Measurements from ENCODE around the gene UBE2E2.
"Not testable (repeated sequence)": the region's sequence is repeated elsewhere in the genome, so short reads cannot be mapped to it uniquely, and the experiment has no call there.

UBE2E2 gene

DNA sequence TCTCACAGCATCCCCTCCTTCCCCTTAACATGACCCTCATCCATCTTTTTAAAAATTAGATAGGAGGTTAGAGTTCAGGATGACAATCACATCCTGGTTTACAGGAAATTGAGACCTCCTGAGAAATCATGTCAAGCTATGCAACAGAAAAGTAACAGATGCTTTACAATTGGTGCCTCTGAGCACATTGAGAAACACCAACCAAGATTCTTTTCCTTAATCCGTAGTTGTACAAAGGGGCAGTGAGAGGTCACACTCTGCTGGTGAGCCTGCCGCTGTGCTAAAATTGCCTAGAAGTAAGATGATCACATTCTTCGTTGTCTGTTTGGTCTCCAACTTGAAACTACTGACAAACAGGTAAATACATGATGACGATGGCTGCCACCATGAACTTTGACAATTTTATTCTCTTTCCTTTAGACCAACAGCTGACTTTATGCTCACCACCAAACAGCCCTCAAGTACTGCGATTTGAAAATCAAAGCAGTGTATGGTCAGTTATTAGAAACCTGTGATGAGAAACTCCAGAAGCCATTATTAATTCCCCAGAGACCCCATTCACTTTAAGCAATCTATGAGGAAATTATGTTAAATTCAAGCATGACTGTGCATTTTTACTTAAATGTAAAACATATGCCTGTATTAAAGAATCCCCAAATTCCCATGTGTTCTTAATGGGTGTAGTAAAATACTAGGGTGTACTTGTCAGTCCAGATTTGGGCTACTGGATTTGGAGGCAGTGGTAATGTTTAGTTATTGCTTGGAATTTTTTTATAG lies 392.0 kb downstream of the UBE2E2 start:
- FAIRE-seq, result no peak

DNA sequence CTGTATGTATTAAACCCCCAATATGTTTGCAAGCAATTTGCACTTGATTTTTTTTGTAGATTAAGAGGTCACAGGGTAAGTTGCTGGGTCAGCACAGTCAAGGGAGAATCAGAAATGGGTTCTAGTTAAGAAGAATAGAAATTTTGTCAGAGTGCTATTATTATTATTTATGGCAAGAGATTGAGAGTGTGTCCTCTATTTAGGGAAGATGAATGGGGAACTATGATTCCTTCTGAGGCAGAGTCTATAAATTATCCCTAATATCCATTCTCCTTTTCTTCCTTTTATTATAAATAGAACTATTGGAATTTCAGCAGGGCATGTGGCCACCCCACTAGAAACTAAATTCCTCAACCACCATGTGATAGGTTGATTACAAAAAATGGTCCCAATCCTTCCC lies 392.7 kb downstream of the UBE2E2 start:
- no peak for FAIRE-seq

GRCh38 chr3:23600167-23600871 lies 397.2 kb downstream of the UBE2E2 start:
- no peak for FAIRE-seq

DNA sequence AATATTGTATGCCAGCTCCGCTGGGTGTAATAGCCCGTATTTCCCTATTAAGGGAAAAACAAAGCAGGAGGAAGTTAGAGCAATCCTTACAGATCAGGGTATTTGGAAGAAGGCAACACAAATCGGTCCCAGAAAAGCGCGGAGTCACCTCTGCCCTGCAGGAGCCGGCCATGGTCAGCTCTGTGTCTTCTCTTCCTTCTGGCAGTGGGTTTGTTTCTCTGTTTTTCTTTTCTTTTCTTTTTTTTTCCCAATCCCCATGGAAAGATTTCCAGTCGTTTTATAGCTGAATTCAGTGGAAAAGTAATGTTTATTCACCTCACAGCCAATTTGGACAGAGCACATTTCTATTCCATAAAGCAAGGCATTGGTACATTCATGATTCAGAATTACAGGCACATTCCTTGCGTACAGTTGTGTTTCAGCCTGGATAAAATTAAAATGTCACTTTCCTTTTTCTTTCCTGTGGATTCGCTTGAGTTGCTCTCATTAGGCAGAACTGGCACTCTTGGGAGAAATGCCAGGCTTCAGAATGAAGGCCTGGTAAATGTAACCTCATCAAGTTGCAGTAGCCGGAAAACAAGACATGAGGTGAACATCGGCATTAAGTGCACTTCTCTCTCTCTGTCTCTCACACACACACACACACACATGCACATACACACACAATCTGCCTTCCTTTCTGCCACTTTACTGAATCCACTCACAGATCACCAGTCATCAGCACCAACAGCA lies 398.1 kb downstream of the UBE2E2 start:
- no peak for FAIRE-seq

- FAIRE-seq, result no peak
Observed at GRCh38 chr3:23602971-23603370, 399.8 kb downstream of the UBE2E2 start.

DNA sequence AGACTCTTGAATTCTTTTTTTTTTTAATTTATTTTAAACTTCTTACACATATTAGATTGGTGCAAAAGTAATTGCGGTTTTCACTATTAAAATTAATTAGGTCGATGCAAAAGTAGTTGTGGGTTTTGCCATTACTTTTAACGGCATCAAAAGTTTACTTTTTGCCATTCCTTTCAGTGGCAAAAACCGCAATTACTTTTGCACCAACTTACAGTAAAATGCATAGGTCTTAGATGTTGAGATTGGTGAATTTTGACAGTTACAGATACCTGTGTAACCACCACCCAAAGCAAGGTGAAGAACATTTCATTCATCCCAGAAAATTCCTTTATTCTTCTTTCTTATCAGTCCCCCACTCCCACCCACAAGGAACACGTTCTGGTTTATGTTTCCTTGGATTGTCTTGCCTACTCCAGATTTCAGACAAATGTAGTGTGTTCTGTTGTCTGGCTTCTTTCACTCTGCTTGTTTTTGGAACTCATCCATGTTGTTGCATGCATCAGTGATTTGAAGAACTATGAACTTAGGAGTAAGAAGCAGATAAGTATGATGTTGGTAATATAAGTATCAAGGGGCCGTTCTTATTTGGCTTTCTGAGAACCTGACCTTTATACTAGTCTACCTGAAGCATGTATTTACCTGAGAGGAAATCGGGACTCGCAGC lies 404.2 kb downstream of the UBE2E2 start:
- no peak for FAIRE-seq

GRCh38 chr3:23608650-23609049 lies 405.5 kb downstream of the UBE2E2 start:
- no peak for FAIRE-seq

GRCh38 chr3:23611737-23612295 lies 408.7 kb downstream of the UBE2E2 start:
- FAIRE-seq, result no peak

- FAIRE-seq, result no peak
Observed at GRCh38 chr3:23612296-23612891, 409.3 kb downstream of the UBE2E2 start.

DNA sequence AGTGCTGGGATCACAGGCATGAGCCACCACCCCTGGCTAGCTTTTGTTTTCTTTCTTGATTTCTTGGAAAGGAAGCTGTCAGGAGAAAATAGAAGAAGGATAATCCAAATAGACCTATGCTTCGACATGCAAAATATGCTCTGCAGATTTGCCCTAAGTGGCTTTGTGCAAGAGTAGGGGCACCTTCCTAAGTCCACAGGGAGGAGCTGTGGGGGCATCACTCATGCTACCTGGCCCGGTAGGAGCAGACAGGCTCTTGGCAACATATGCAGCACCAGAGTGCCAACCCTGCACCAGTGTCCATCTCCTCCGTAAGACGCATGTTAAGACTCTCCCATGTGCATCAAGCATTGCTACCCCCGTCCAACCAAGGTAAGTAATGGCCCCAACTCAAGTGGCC lies 411.9 kb downstream of the UBE2E2 start:
- FAIRE-seq, result no peak

GRCh38 chr3:23618475-23618874 lies 415.3 kb downstream of the UBE2E2 start:
- FAIRE-seq, result not testable (repeated sequence)

DNA sequence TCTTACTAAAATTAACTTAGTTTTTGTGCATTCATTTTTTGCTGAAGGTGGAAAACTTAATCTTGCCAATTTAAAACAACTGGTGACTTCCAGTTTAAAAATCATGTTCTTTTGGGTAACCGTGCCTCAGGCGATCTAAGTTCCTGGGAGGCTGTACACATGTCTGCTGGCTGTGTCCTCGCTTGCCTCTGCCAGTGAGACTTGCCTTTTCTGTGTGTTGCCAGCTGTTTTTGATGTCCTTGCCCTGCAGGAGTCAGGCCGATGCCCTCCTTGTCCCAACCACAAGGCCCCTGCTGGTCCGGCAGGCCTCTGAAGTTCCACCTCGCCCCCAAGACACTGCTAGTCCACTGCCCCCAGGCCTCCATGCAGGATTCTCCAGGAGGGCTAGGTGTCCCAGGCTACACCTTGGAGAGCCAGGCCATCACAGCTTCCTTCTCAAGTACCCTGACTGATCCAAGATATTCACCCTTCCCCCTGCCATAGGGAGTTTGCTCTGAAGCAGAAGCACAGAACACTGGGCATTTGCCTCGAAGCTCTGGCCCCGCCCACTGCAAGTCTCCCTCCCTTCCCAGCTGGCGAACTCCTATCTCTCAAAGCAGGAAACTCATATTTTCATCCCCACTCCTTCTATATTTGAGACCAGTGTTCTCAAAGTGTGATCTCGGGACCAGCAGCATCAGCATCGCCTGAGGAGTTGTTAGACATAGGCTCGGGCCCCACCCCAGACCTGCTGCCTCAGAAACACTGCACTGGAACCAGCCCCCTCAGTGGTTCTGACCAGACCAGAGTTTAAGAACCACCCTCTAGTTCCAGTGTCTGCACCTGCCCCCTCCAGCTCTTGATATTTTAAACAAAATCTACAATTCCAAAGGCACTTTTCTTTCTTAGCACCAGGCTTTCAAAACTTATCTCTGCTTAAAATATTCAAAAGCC lies 416.8 kb downstream of the UBE2E2 start:
- no peak for FAIRE-seq

DNA sequence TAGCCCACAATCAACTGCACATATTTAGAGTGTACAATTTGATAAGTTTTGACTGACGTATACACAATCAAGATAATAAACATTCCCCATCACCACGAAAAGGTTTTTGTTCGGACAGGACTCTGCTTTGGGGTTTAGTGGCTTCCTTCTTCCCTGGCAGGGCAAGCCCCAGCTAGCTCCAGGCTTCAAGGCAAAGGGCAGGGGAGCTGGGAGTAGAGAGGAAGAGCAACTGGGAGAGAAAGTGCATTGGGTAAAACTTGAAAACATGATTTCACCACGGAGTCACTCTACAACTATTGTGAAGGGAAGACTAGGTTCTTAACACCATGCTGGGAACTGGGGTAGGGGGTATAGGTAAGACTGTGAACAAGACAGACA lies 417.5 kb downstream of the UBE2E2 start:
- no peak for FAIRE-seq

GRCh38 chr3:23623844-23624243 lies 420.7 kb downstream of the UBE2E2 start:
- FAIRE-seq, result no peak

- no peak for FAIRE-seq
Observed at GRCh38 chr3:23624305-23624704, 421.2 kb downstream of the UBE2E2 start.

- FAIRE-seq, result no peak
Observed at GRCh38 chr3:23626442-23626841, 423.3 kb downstream of the UBE2E2 start.

- FAIRE-seq, result no peak
Observed at GRCh38 chr3:23629181-23629894, 426.2 kb downstream of the UBE2E2 start.

- no peak for FAIRE-seq
Observed at GRCh38 chr3:23633261-23633960, 430.3 kb downstream of the UBE2E2 start.

DNA sequence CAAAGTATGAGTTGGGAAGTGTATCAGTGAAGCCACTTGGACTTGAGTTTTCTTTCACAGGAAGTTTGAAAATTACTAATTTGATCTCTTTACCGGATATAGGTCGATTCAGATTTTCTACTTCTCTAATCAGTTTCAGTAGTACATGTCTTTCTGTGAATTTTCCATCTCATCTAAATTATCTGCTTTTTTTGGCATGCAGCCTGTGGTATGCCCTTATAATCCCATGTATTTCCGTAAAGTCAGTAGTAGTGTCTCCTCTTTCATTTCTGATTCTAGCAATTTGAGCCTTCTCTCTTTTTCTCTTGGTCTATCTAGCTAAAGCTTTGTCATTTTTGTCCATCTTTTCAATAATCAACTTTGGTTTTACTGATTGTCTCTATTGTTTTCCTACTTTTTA lies 434.2 kb downstream of the UBE2E2 start:
- FAIRE-seq, result no peak
